K562 treated with DMSO at 1 percent for 12 hours (cell line): ENCODE measurements around the gene SSH3. TPM values are rescaled to one million over a fixed set of nuclear protein-coding genes. Genes with fewer than 3 reads are reported as not detected.

Experiments used
- total RNA-seq: library from RNA; unstranded; fragments of 300-600 nt; gene quantifications from 2 replicates; pipeline ENCODE4 v1.2.3, GENCODE V29; 2022; ENCODE audit not compliant: insufficient read depth

The SSH3 gene
- 2.9 and 3.3 TPM in 2 replicates for total RNA-seq

GRCh38 chr11:67303132-67303834, at the start of gene SSH3:
Gene SSH3, plus strand, starts transcription at chr11:67303530. Its CDS starts 96 bp downstream, at chr11:67303626.

GRCh38 chr11:67266449-67267187, 36.7 kb upstream of the SSH3 start, which contains the start of gene GRK2:
Gene GRK2, plus strand, starts transcription at chr11:67266473. Its CDS starts 227 bp downstream, at chr11:67266700.

GRCh38 chr11:67289226-67289650, 14.1 kb upstream of the SSH3 start, which contains the start of gene ANKRD13D:
Gene ANKRD13D, plus strand, starts transcription at chr11:67289303. Its CDS starts 158 bp downstream, at chr11:67289461.

GRCh38 chr11:67353317-67354074, 50.2 kb downstream of the SSH3 start, which contains the start of gene POLD4:
Gene POLD4, minus strand, starts transcription at chr11:67353546. Its CDS starts 147 bp downstream, at chr11:67353399.

Other genes starting within 250 kb of the SSH3 start
- gene RHOD, start 246.7 kb upstream of the SSH3 start, total RNA-seq = not detected in 2 replicates
- gene KDM2A, start 184.3 kb upstream of the SSH3 start, total RNA-seq = 11.7 and 35.1 TPM in 2 replicates
- gene GRK2, start 37.1 kb upstream of the SSH3 start, total RNA-seq = 127 and 167 TPM in 2 replicates
- 53.9 and 69.9 TPM in 2 replicates for gene ANKRD13D, start 14.2 kb upstream of the SSH3 start, total RNA-seq
- gene POLD4, start 50.0 kb downstream of the SSH3 start, total RNA-seq = 95.5 and 130 TPM in 2 replicates
- gene CLCF1, start 70.1 kb downstream of the SSH3 start, total RNA-seq = 2.8 and 4.5 TPM in 2 replicates
- gene RAD9A, start 88.5 kb downstream of the SSH3 start, total RNA-seq = 33.4 and 59.3 TPM in 2 replicates
- 313 and 351 TPM in 2 replicates for gene PPP1CA, start 98.3 kb downstream of the SSH3 start, total RNA-seq
- gene TBC1D10C, start 100.6 kb downstream of the SSH3 start, total RNA-seq = 0.62 TPM in 1 of 2 replicates, not detected in the other
- gene CARNS1, start 112.1 kb downstream of the SSH3 start, total RNA-seq = not detected in 2 replicates
- 81.1 and 94.7 TPM in 2 replicates for gene RPS6KB2, start 125.0 kb downstream of the SSH3 start, total RNA-seq
- 1.8 and 4.2 TPM in 2 replicates for gene PTPRCAP, start 134.2 kb downstream of the SSH3 start, total RNA-seq
- 180 and 198 TPM in 2 replicates for gene CORO1B, start 139.9 kb downstream of the SSH3 start, total RNA-seq
- not detected in 2 replicates for gene GPR152, start 149.2 kb downstream of the SSH3 start, total RNA-seq
- not detected in 2 replicates for gene CABP4, start 151.8 kb downstream of the SSH3 start, total RNA-seq
- gene TMEM134, start 165.7 kb downstream of the SSH3 start, total RNA-seq = 21.4 and 32.1 TPM in 2 replicates
- 86.6 and 130 TPM in 2 replicates for gene AIP, start 179.5 kb downstream of the SSH3 start, total RNA-seq
- gene PITPNM1, start 201.8 kb downstream of the SSH3 start, total RNA-seq = 28.6 and 34.2 TPM in 2 replicates
- gene CDK2AP2, start 204.6 kb downstream of the SSH3 start, total RNA-seq = 103 and 111 TPM in 2 replicates
- gene CABP2, start 219.9 kb downstream of the SSH3 start, total RNA-seq = not detected in 2 replicates